ENCODE data around the gene STEAP1B. TPM values are rescaled to one million over a fixed set of nuclear protein-coding genes. Genes with fewer than 3 reads are reported as not detected.
"Not testable (repeated sequence)": the region's sequence is repeated elsewhere in the genome, so short reads cannot be mapped to it uniquely, and the experiment has no call there.

STEAP1B gene
- total RNA-seq, 1 experiment from 2014 or later: not detected

GRCh38 chr7:22507320-22507719 is 7.3 kb upstream of the STEAP1B start:
- H2AFZ ChIP-seq (ENCODE audit: low read length); H3K36me3 ChIP-seq (ENCODE audit: insufficient read depth, low read length); H3K4me2 ChIP-seq (ENCODE audit: low read depth, low read length, poor library complexity, severe bottlenecking): not testable (repeated sequence)

GRCh38 chr7:22506316-22507020 is 6.5 kb upstream of the STEAP1B start:
- not testable (repeated sequence) for H3K9ac ChIP-seq (ENCODE audit: low read length); H3K9me3 ChIP-seq (ENCODE audit: low read length); H3K79me2 ChIP-seq (ENCODE audit: low read length); H3K36me3 ChIP-seq (ENCODE audit: insufficient read depth, low read length); H3K27me3 ChIP-seq (ENCODE audit: low read length); H3K4me2 ChIP-seq (ENCODE audit: low read depth, low read length, poor library complexity, severe bottlenecking); H4K20me1 ChIP-seq (ENCODE audit: insufficient read depth, low read depth, low read length); H3K9me2 ChIP-seq (replicated peaks; ENCODE audit: insufficient read depth, low read length); H3K4me3 ChIP-seq (ENCODE audit: low read length); H3K27ac ChIP-seq (ENCODE audit: low read length); H3K4me1 ChIP-seq (ENCODE audit: low read length); DNase-seq; H2AFZ ChIP-seq (ENCODE audit: low read length)

More at GRCh38 chr7:22507320-22507719, 7.3 kb upstream of the STEAP1B start:
- not testable (repeated sequence) for H3K9me2 ChIP-seq (replicated peaks; ENCODE audit: insufficient read depth, low read length); H3K9me3 ChIP-seq (ENCODE audit: low read length); H3K27me3 ChIP-seq (ENCODE audit: low read length); H3K9ac ChIP-seq (ENCODE audit: low read length); H4K20me1 ChIP-seq (ENCODE audit: insufficient read depth, low read depth, low read length); H3K27ac ChIP-seq (ENCODE audit: low read length); H3K4me1 ChIP-seq (ENCODE audit: low read length); H3K4me3 ChIP-seq (ENCODE audit: low read length); DNase-seq; H3K79me2 ChIP-seq (ENCODE audit: low read length)

- H2AFZ ChIP-seq (ENCODE audit: low read length); H3K9ac ChIP-seq (ENCODE audit: low read length); H3K4me3 ChIP-seq (ENCODE audit: low read length); H3K4me1 ChIP-seq (ENCODE audit: low read length); H3K9me2 ChIP-seq (replicated peaks; ENCODE audit: insufficient read depth, low read length); H3K4me2 ChIP-seq (ENCODE audit: low read depth, low read length, poor library complexity, severe bottlenecking); H3K79me2 ChIP-seq (ENCODE audit: low read length); H3K27me3 ChIP-seq (ENCODE audit: low read length); H3K9me3 ChIP-seq (ENCODE audit: low read length); H4K20me1 ChIP-seq (ENCODE audit: insufficient read depth, low read depth, low read length); H3K36me3 ChIP-seq (ENCODE audit: insufficient read depth, low read length); H3K27ac ChIP-seq (ENCODE audit: low read length); DNase-seq: not testable (repeated sequence)
Measured at GRCh38 chr7:22504519-22504918, 4.5 kb upstream of the STEAP1B start.

- H3K27ac ChIP-seq (ENCODE audit: low read length): not testable (repeated sequence)
Measured at GRCh38 chr7:22502104-22502503, 2.1 kb upstream of the STEAP1B start.

GRCh38 chr7:22501336-22501735 is 1.3 kb upstream of the STEAP1B start:
- H3K36me3 ChIP-seq (ENCODE audit: insufficient read depth, low read length); H3K9ac ChIP-seq (ENCODE audit: low read length); H3K4me1 ChIP-seq (ENCODE audit: low read length); H3K4me2 ChIP-seq (ENCODE audit: low read depth, low read length, poor library complexity, severe bottlenecking); H4K20me1 ChIP-seq (ENCODE audit: insufficient read depth, low read depth, low read length); H2AFZ ChIP-seq (ENCODE audit: low read length); H3K9me2 ChIP-seq (replicated peaks; ENCODE audit: insufficient read depth, low read length); H3K4me3 ChIP-seq (ENCODE audit: low read length); H3K27me3 ChIP-seq (ENCODE audit: low read length); H3K9me3 ChIP-seq (ENCODE audit: low read length); H3K79me2 ChIP-seq (ENCODE audit: low read length); H3K27ac ChIP-seq (ENCODE audit: low read length): not testable (repeated sequence)
- peak; percentile 77 for DNase-seq

More at GRCh38 chr7:22502104-22502503, 2.1 kb upstream of the STEAP1B start:
- H3K9me3 ChIP-seq (ENCODE audit: low read length); H2AFZ ChIP-seq (ENCODE audit: low read length); H3K27me3 ChIP-seq (ENCODE audit: low read length); H3K9me2 ChIP-seq (replicated peaks; ENCODE audit: insufficient read depth, low read length); DNase-seq; H3K4me1 ChIP-seq (ENCODE audit: low read length); H3K4me2 ChIP-seq (ENCODE audit: low read depth, low read length, poor library complexity, severe bottlenecking); H3K36me3 ChIP-seq (ENCODE audit: insufficient read depth, low read length); H3K79me2 ChIP-seq (ENCODE audit: low read length); H3K4me3 ChIP-seq (ENCODE audit: low read length); H4K20me1 ChIP-seq (ENCODE audit: insufficient read depth, low read depth, low read length); H3K9ac ChIP-seq (ENCODE audit: low read length): not testable (repeated sequence)

GRCh38 chr7:22499044-22499443 is 944 bp downstream of the STEAP1B start:
- DNase-seq: no peak
- no peaks in the 10 kb centered on the region for H3K27me3 ChIP-seq (ENCODE audit: low read length)
- H3K79me2 ChIP-seq (ENCODE audit: low read length): no peaks in the 10 kb centered on the region
- no peaks in the 10 kb centered on the region for H3K4me1 ChIP-seq (ENCODE audit: low read length)
- no peaks in the 10 kb centered on the region for H3K9me3 ChIP-seq (ENCODE audit: low read length)
- H4K20me1 ChIP-seq (ENCODE audit: insufficient read depth, low read depth, low read length): no peaks in the 10 kb centered on the region
- H3K4me2 ChIP-seq (ENCODE audit: low read depth, low read length, poor library complexity, severe bottlenecking): no peak overlapping the region
- H3K4me3 ChIP-seq (ENCODE audit: low read length): no peak overlapping the region
- H3K27ac ChIP-seq (ENCODE audit: low read length): no peak overlapping the region
- H3K9me2 ChIP-seq (replicated peaks; ENCODE audit: insufficient read depth, low read length): no peaks in the 10 kb centered on the region
- no peak overlapping the region for H3K9ac ChIP-seq (ENCODE audit: low read length)
- H2AFZ ChIP-seq (ENCODE audit: low read length): no peak overlapping the region
- no peaks in the 10 kb centered on the region for H3K36me3 ChIP-seq (ENCODE audit: insufficient read depth, low read length)

DNA sequence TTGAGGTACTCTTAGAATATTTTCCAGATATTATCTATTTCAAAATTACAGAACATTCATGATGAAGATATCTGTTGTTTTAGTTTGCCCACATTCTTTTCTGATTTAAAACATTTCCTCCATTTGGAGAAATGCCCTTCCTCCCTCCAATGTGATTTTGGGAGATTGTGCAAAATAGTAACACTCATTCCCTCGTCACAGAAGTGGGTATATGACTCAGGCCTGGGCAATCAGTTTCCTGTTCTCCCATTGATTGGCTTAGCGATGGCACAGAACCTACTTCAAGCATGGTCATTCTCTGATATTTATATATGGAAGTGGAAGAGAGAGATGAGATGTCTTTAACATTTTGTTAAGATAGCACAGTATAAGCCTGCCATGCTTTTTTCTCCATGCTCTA is 3.1 kb downstream of the STEAP1B start:
- H3K9ac ChIP-seq (ENCODE audit: low read length); H3K4me1 ChIP-seq (ENCODE audit: low read length); H3K79me2 ChIP-seq (ENCODE audit: low read length); H3K9me2 ChIP-seq (replicated peaks; ENCODE audit: insufficient read depth, low read length); H3K27ac ChIP-seq (ENCODE audit: low read length); H3K36me3 ChIP-seq (ENCODE audit: insufficient read depth, low read length); H3K4me3 ChIP-seq (ENCODE audit: low read length); H3K9me3 ChIP-seq (ENCODE audit: low read length); H3K4me2 ChIP-seq (ENCODE audit: low read depth, low read length, poor library complexity, severe bottlenecking); DNase-seq; H2AFZ ChIP-seq (ENCODE audit: low read length); H4K20me1 ChIP-seq (ENCODE audit: insufficient read depth, low read depth, low read length); H3K27me3 ChIP-seq (ENCODE audit: low read length): not testable (repeated sequence)

DNA sequence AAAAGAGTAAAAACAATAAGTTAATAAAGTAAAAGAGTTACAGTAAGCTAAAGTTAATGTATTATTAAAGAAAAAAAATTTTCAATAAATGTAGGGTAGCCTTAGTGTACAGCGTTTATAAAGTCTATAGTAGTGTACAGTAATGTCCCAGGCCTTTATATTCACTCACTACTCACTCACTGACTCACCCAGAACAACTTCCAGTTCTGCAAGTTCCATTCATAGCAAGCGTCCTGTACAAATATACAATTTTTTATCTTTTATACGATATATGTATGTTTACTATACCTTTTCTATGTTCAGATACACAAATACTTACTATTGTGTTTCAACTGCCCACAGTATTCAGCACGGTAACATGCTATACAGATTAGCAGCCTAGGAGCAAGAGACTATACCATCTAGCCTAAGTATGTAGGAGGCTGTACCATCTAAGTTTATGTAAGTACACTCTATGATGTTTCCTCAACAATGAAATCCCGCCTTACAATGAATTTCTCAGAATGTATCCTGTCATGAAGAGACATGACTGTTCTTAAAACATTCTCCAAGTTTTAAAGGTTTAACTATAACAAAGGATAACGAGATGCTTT is 3.6 kb downstream of the STEAP1B start:
- not testable (repeated sequence) for H4K20me1 ChIP-seq (ENCODE audit: insufficient read depth, low read depth, low read length); H3K27me3 ChIP-seq (ENCODE audit: low read length); H3K9me3 ChIP-seq (ENCODE audit: low read length); H3K36me3 ChIP-seq (ENCODE audit: insufficient read depth, low read length); H3K9me2 ChIP-seq (replicated peaks; ENCODE audit: insufficient read depth, low read length); H2AFZ ChIP-seq (ENCODE audit: low read length); H3K79me2 ChIP-seq (ENCODE audit: low read length); H3K27ac ChIP-seq (ENCODE audit: low read length); H3K9ac ChIP-seq (ENCODE audit: low read length); DNase-seq; H3K4me2 ChIP-seq (ENCODE audit: low read depth, low read length, poor library complexity, severe bottlenecking); H3K4me3 ChIP-seq (ENCODE audit: low read length); H3K4me1 ChIP-seq (ENCODE audit: low read length)

Data from Karpas-422 (cell line).